ENCODE data around the gene SLC9A7.

The SLC9A7 gene

GRCh38 chrX:46647251-46647650, 111.7 kb downstream of the SLC9A7 start:
- no peak for DNase-seq (ENCODE audit: low spot score)

GRCh38 chrX:46645614-46646013, 113.3 kb downstream of the SLC9A7 start:
- no peak for DNase-seq (ENCODE audit: low spot score)

GRCh38 chrX:46643636-46644035, 115.3 kb downstream of the SLC9A7 start:
- DNase-seq (ENCODE audit: low spot score), result no peak

- peak; percentile 36 for DNase-seq (ENCODE audit: low spot score)
These were observed 116.8 kb downstream of the SLC9A7 start for GRCh38 chrX:46642145-46642544.

- no peak for DNase-seq (ENCODE audit: low spot score)
These were observed 121.0 kb downstream of the SLC9A7 start for GRCh38 chrX:46637938-46638337.

GRCh38 chrX:46636223-46636622, 122.7 kb downstream of the SLC9A7 start:
- DNase-seq (ENCODE audit: low spot score), result no peak

GRCh38 chrX:46635186-46635585, 123.7 kb downstream of the SLC9A7 start:
- no peak for DNase-seq (ENCODE audit: low spot score)

GRCh38 chrX:46634577-46634976, 124.3 kb downstream of the SLC9A7 start:
- DNase-seq (ENCODE audit: low spot score), result no peak

- no peak for DNase-seq (ENCODE audit: low spot score)
These were observed 128.8 kb downstream of the SLC9A7 start for GRCh38 chrX:46630141-46630540.

- no peak for DNase-seq (ENCODE audit: low spot score)
These were observed 130.2 kb downstream of the SLC9A7 start for GRCh38 chrX:46628460-46629371.

GRCh38 chrX:46627711-46628419, 131.1 kb downstream of the SLC9A7 start:
- DNase-seq (ENCODE audit: low spot score), result no peak

GRCh38 chrX:46627062-46627461, 131.9 kb downstream of the SLC9A7 start:
- no peak for DNase-seq (ENCODE audit: low spot score)

- no peak for DNase-seq (ENCODE audit: low spot score)
These were observed 132.4 kb downstream of the SLC9A7 start for GRCh38 chrX:46626566-46626965.

GRCh38 chrX:46624090-46624786, 134.7 kb downstream of the SLC9A7 start:
- DNase-seq (ENCODE audit: low spot score), result no peak

GRCh38 chrX:46621572-46621971, 137.3 kb downstream of the SLC9A7 start:
- no peak for DNase-seq (ENCODE audit: low spot score)

- DNase-seq (ENCODE audit: low spot score), result no peak
These were observed 138.4 kb downstream of the SLC9A7 start for GRCh38 chrX:46620505-46620904.

- DNase-seq (ENCODE audit: low spot score), result no peak
These were observed 140.0 kb downstream of the SLC9A7 start for GRCh38 chrX:46618947-46619346.

- no peak for DNase-seq (ENCODE audit: low spot score)
These were observed 141.0 kb downstream of the SLC9A7 start for GRCh38 chrX:46617906-46618305.

- no peak for DNase-seq (ENCODE audit: low spot score)
These were observed 147.1 kb downstream of the SLC9A7 start for GRCh38 chrX:46611658-46612362.

GRCh38 chrX:46610070-46610658, 148.8 kb downstream of the SLC9A7 start:
- DNase-seq (ENCODE audit: low spot score), result no peak

GRCh38 chrX:46607916-46608315, 151.0 kb downstream of the SLC9A7 start:
- no peak for DNase-seq (ENCODE audit: low spot score)

Measured in NAMALWA (cell line).